GM04504 (cell line): Measurements from ENCODE around the gene HTR3C.

Source experiments
- DNase-seq: peaks from one replicate; pipeline ENCODE4 v3.0.0-alpha.2; 2012; ENCODE audit warnings: low read depth

Gene HTR3C

DNA sequence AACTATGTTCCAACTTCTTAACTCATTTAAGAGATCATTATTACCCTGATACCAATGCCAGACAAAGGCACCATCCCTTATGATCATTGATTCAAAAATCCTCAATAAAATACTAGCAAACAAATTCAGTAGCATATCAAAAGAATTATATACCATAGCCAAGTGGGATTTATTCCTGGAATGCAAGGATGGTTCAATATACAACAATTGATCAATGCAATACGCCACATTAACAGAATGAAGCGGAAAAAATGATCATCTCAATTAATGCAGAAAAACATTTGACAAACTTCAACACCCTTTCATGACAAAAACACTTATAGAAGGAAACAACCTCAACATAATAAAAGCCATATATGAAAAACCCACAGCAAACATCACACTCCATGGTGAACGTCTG, 39.4 kb downstream of the HTR3C start:
- DNase-seq, result no peak

DNA sequence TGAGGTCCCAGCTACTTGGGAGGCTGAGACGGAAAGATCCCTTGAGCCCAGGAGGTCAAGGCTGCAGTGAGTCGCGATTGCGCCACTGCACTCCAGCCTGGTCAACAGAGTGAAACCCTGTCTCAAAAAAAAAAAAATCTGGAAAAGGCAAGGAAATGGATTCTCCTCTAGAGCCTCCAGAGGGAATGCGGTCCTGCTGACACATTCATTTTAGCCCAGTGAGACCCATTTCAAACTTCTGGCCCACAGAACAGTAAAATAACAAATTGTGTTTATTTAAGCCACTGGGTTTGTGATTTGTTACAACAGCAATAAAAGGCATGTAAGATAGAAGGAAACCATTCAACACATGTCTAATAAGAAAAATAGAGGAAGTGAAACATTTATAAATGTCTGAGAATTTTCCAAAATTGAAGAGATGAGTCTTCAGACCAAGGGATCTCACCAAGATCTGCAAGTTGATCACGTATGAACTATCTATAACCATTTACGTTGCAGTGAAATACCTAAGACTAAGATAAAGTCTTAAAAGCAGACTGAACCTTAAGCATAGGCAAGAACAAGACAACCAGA, 44.0 kb downstream of the HTR3C start, which contains the start of gene HTR3E:
TSS of gene HTR3E (plus strand) at position 254 of the 573 bp plus-strand sequence. CDS start 466 bp downstream, outside the sequence.
- DNase-seq, result no peak

DNA sequence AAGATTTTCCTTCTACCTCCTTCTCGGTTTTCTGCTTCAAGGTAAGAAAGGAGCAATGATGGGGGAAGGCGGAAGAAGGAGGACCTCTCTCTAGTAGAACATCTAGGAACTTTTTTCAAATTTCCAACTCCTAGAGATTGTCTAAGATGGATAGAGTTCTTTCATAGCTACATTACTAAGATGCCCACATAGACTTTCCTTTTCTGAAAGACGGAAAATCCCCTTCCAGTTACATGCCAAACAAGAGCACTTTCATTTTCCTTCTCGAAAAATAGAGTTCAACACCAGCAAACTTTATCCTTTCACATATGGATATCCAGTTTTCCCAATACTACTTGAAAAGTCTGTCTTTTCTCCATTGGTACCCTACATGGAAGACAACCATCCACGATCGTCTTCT, 44.7 kb downstream of the HTR3C start:
- DNase-seq, result no peak

DNA sequence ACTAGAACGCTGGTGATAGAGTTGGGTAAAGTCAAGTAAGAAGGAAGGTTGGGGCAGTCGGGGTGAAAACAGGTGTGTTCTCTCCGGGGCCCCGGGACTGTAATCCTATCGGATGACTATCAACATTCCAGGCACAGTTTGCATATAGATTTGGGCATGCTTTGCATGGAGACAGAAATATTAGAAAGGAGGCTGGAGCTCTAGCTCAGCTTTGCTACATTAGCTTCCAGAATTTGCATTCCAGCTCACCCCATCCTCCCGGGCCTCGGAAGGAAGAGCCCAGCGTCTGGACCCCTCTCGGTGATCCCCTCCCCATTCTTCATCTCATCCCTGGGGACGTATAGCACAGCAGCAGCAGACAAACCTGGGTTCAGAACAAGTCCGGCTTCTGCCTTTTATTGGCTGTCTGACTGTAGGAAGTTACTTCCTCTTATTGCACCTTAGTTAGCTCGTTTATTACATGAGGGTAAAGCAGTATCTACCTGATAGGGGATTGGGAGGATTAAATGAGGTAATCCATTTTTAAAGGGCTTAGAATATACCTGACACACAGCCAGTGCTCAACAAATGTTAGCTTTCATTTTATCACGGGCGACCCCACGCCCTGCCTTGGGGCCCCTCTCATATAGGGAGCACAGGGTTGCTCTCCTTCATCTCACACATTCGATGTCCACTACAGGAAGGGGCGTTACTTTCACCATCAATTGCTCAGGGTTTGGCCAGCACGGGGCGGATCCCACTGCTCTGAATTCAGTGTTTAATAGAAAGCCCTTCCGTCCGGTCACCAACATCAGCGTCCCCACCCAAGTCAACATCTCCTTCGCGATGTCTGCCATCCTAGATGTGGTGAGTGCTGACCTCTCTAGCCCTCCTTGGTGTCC, 47.2 kb downstream of the HTR3C start:
- no peak for DNase-seq
